EH (cell line): ENCODE data around the gene XPO6.
"Not testable (repeated sequence)": the region's sequence is repeated elsewhere in the genome, so short reads cannot be mapped to it uniquely, and the experiment has no call there.

Source experiments
- DNase-seq: peaks from one replicate; pipeline ENCODE4 v3.0.0-alpha.2; 2015; ENCODE audit warnings: low read depth

Gene XPO6, protein sequence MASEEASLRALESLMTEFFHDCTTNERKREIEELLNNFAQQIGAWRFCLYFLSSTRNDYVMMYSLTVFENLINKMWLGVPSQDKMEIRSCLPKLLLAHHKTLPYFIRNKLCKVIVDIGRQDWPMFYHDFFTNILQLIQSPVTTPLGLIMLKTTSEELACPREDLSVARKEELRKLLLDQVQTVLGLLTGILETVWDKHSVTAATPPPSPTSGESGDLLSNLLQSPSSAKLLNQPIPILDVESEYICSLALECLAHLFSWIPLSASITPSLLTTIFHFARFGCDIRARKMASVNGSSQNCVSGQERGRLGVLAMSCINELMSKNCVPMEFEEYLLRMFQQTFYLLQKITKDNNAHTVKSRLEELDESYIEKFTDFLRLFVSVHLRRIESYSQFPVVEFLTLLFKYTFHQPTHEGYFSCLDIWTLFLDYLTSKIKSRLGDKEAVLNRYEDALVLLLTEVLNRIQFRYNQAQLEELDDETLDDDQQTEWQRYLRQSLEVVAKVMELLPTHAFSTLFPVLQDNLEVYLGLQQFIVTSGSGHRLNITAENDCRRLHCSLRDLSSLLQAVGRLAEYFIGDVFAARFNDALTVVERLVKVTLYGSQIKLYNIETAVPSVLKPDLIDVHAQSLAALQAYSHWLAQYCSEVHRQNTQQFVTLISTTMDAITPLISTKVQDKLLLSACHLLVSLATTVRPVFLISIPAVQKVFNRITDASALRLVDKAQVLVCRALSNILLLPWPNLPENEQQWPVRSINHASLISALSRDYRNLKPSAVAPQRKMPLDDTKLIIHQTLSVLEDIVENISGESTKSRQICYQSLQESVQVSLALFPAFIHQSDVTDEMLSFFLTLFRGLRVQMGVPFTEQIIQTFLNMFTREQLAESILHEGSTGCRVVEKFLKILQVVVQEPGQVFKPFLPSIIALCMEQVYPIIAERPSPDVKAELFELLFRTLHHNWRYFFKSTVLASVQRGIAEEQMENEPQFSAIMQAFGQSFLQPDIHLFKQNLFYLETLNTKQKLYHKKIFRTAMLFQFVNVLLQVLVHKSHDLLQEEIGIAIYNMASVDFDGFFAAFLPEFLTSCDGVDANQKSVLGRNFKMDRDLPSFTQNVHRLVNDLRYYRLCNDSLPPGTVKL

GRCh38 chr16:28211758-28212531, at the start of gene XPO6:
XPO6 (minus strand) TSS chr16:28211965; CDS start chr16:28211368, 597 bp downstream.
- peak; percentile 93 for DNase-seq

- no peak for DNase-seq
Measured at GRCh38 chr16:28260193-28260592, 48.4 kb upstream of the XPO6 start.

DNA sequence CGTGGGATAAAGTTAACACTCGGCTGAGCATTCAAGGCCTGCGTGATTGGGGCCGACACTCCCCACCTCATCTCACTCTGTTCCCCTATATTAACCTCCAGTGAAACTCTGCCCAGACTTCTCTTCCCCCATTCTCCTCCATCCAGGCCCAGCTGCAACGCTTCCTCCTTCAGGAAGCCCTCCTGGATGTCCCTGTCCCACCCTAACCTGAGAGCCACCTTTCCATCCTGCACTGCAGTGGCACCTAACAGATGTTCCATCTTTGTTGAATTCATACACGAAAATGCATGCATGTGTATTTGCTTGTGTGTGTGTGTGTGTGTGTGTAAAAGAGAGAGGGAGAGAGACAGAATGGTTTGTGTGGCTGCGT, 48.0 kb upstream of the XPO6 start:
- DNase-seq: no peak

GRCh38 chr16:28259091-28259780, 47.5 kb upstream of the XPO6 start:
- no peak for DNase-seq

DNA sequence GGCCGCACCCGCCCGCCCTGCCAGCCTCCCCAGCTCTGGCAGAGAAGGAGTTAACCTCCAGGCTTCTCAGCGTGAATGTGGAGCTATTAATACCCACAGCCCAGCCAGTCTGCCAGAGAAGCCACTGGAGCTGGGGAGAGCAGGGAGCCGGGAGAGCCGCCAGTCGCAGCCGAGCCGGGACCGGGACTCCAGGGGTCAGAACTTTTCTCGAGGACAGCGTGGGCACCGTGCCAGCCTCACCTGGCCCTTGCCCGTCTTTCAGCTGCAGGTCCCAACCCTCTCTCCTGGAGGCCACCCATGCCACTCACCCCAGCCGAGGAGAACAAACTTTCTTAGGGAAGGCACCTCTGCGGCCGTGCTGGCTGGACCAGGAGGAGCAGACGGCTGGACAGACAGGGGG, 46.8 kb upstream of the XPO6 start:
- peak; percentile 33 for DNase-seq

- no peak for DNase-seq
Measured at GRCh38 chr16:28257256-28257655, 45.5 kb upstream of the XPO6 start.

GRCh38 chr16:28255838-28256237, 44.1 kb upstream of the XPO6 start:
- DNase-seq: no peak

- DNase-seq: no peak
Measured at GRCh38 chr16:28254158-28254557, 42.4 kb upstream of the XPO6 start.

DNA sequence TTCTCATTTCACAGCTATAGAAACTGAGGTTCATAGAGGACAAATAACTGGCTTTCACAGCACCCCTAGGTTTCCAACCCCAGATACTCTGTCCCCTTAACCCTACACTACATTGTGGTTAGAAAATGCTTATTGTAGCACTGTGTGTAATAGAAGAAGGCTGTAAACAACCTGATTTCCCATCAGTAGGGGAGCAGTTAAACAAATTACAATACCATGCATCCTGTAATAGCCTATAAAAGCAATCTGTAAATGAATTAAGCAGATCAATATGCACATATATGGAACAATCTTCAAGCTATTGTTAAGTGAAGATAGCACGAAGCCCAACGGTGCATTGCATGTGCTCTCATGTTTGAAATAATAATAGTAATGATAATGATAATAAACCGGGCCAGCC, 39.2 kb upstream of the XPO6 start:
- DNase-seq: no peak

DNA sequence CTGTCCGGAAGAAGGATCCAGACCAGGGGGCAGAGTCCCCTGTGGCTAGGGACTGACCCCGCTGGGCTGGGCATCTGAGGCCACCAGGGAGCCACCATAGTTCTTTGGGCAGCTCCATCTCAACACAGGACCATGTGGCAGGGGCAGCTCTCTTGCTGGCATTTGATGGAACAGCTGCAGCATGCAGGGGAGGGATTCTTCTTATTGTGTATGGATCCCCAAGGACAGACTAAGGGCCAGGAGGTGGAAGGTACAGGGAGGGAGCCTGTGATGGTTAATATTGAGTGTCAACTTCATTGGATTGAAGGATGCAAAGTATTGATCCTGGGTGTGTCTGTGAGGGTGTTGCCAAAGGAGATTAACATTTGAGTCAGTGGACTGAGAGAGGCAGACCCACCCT, 37.7 kb upstream of the XPO6 start:
- not testable (repeated sequence) for DNase-seq

DNA sequence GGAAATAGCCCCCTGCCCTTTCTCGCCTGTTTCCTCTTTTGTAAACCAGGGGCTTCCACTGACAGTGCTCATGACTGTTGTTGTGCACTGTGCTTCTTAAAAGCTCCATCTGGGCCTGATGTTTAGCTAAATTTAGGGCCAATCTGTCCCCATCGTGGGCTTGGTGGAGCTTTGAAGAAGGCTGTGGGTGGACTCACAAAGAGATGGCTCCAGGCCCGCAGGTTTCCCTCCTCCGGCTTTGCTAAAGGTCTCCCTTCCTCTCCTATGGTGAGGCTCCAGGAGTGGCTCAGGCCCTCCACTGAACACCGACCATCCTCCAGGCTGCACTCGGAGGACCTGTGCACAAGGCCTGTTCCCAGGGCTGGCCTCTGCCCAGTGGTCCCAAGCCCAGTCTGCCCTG, 30.2 kb upstream of the XPO6 start:
- DNase-seq: no peak

- DNase-seq: no peak
Measured at GRCh38 chr16:28237754-28238357, 26.1 kb upstream of the XPO6 start.

- DNase-seq: no peak
Measured at GRCh38 chr16:28231763-28232162, 20.0 kb upstream of the XPO6 start.

GRCh38 chr16:28223909-28224308, 12.1 kb upstream of the XPO6 start:
- not testable (repeated sequence) for DNase-seq

DNA sequence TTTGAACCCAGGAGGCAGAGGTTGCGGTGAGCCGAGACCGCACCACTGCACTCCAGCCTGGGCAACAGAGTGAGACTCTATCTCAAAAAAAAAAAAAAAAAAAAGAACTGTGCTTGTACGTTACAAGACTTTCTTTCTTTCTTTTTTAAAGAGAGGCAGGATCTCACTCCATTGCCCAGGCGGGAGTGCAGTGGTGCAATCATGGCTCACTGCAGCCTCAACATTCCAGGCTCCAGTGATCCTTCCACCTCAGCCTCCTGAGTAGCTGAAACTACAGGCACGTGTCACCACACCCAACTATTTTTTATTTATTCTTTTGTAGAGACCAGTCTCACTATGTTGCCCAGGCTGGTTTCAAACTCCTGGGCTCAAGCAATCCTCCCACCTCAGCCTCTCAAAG, 8.0 kb upstream of the XPO6 start:
- DNase-seq: not testable (repeated sequence)

- no peak for DNase-seq
Measured at GRCh38 chr16:28219282-28219681, 7.5 kb upstream of the XPO6 start.

DNA sequence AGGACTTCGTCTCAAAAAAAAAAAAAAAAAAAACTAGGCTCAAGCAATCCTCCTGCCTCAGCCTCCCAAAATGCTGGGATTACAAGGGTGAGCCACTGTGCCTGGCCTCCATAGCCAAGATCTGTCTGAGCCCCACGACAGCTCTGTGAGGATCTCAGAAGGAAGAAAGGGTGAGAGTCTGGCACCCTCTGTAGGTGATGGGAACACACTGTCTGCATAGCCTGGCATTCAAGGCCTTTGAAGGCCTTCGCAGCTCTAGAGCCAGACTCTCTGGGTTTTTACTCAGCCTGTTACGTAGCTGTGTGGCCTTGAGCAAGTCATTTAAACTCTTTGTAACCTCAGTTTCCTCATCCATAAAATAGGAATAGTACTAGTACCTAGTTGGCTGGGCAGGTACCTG, 6.3 kb upstream of the XPO6 start:
- peak; percentile 71 for DNase-seq

DNA sequence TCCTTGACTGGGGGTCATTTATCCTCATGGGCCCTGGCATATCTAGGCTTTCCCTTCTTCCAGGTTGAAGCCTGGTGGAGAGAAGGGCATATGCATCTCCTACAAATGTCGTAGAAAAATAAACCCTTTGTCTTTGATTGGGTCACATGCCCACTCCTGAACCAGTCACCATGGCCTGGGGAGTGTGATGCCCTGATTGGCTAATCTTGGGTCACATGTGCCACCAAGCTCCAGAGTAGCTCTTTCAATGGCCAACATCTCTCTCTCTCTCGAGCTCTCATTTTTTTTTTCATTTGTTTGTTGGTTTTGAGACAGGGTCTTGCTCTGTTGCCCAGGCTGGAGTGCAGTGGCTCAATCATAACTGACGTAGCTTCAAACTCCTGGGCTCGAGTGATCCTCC, 5.6 kb upstream of the XPO6 start:
- DNase-seq: no peak

DNA sequence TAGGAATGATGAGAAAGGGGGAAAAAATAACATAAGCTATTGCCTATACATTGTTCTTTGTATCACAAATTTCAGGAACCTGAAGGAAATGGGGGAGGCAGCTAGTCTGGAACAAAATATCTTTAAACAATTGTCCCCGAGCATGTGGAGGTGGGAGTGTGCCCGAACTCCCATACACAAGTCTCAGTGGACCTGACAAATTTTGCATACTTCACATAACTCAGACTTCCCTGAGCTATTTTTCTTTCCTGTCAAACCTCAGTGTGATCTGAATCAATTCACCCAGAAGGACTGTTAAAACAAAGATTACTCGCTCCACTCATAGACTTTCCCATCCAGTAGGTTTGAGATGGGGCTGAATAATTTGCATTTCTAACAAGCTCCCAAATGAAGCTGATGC, 1.6 kb upstream of the XPO6 start:
- no peak for DNase-seq

DNA sequence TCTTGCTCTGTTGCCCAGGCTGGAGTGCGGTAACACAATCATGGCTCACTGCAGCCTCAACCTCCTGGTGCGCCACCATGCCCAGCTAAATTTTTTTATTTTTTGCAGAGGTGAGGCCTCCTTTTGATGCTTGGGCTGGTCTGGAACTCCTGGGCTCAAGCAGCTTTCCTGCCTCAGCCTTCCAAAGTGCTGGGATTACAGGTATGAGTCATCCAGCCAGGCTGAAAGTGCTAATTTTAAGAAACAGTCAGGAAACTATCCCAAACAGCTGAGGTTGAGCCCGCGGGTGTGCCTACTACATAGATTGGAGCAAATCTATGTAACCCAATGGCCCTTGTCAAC, 738 bp upstream of the XPO6 start:
- DNase-seq: peak; percentile 60

DNA sequence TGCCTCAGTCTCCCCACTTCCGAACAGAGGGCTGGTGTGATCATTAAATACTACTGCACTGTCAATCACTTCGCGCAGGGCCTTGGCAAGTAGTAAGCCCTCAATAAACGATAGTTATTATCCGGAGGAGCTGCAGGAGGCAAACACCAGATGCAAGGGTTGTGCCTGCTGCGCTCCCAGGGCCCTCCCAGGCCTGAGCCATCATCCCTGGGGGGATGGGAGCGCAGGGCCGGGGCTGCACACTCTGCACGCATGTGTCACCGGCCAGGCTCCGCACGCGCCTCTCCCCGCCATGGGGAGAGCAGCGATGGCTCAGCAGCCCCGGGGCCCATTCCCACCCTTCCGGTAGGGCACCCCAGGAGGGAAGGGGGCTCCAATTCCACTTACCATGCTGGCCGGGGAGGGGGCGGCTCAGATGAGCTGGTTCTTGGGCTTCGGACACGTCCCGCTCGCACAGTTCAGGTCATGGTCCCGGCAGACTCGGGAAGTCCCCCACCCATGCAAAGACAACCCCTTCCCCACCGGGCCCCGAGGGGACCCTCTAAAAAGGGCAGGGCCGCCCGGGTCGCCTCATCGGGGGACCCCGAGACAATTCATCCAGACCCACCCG, 681 bp downstream of the XPO6 start:
- DNase-seq: peak; percentile 84
